OCI-LY7 (cell line): ENCODE results near the gene TLE1. TPM values are rescaled to one million over a fixed set of nuclear protein-coding genes. Genes with fewer than 3 reads are reported as not detected.

Experiments
- BruUV-seq: library from RNA; stranded (reverse); fragments of 400-500 nt; replicated peaks from 2 replicates; lab custom pipeline; 2021; lab: Mats Ljungman, UMichigan
- CTCF ChIA-PET: fragments of 300-600 bp; sonication (Branson Sonifier 250); formaldehyde crosslinking; loops from one replicate; lab custom pipeline; 2022; ENCODE audit warnings: antibody characterized with exemption; ENCODE audit not compliant: unreplicated experiment; lab: Charles Lee
- POLR2A ChIA-PET: fragments of 300-600 bp; sonication (Branson Sonifier 250); formaldehyde crosslinking; loops from one replicate; lab custom pipeline; 2022; ENCODE audit warnings: antibody characterized with exemption; lab: Charles Lee
- DNase-seq: peaks from one replicate; pipeline ENCODE4 v3.0.0-alpha.2; 2015; ENCODE audit warnings: low spot score
- H2AFZ ChIP-seq: fragments of 200-600 bp; sonication (generic), shearing (Covaris generic); 2 replicates; pipeline ENCODE4 v1.6.1; 2014; ENCODE audit warnings: mild to moderate bottlenecking, antibody characterized with exemption, low read length, moderate library complexity
- H3K27ac ChIP-seq: fragments of 200-600 bp; sonication (generic); 2 replicates; pipeline ENCODE4 v1.5.1; 2014; ENCODE audit warnings: mixed run types, low read depth, mild to moderate bottlenecking, moderate library complexity, low read length, inconsistent platforms; ENCODE audit not compliant: poor library complexity, severe bottlenecking
- H3K36me3 ChIP-seq: fragments of 200-600 bp; sonication (generic); 2 replicates; pipeline ENCODE4 v1.6.1; 2014; ENCODE audit warnings: mild to moderate bottlenecking, antibody characterized with exemption, low read length, moderate library complexity, mixed read lengths; ENCODE audit not compliant: insufficient read depth
- H3K4me1 ChIP-seq: fragments of 200-600 bp; sonication (generic); 2 replicates; pipeline ENCODE4 v1.5.1; 2014; ENCODE audit warnings: mild to moderate bottlenecking, low read length; ENCODE audit not compliant: insufficient read depth, poor library complexity, severe bottlenecking
- H3K4me2 ChIP-seq: fragments of 200-600 bp; sonication (generic); 2 replicates; pipeline ENCODE4 v1.6.1; 2014; ENCODE audit warnings: mild to moderate bottlenecking, low read length
- H3K4me3 ChIP-seq: fragments of 200-600 bp; sonication (generic); 2 replicates; pipeline ENCODE4 v1.5.1; 2014; ENCODE audit warnings: mild to moderate bottlenecking, low read depth, low read length; ENCODE audit not compliant: poor library complexity, severe bottlenecking
- H3K79me2 ChIP-seq: fragments of 200-600 bp; sonication (generic); 2 replicates; pipeline ENCODE4 v1.6.1; 2016; ENCODE audit warnings: low read depth, mild to moderate bottlenecking, low read length, moderate library complexity, mixed read lengths; ENCODE audit not compliant: insufficient read depth
- H3K9me2 ChIP-seq: fragments of 200-600 bp; sonication (generic); 2 replicates; pipeline ENCODE4 v1.6.1; 2016; ENCODE audit warnings: mild to moderate bottlenecking, low read length, mixed read lengths; ENCODE audit not compliant: insufficient read depth
- H3K9me3 ChIP-seq: fragments of 200-600 bp; sonication (generic); 2 replicates; pipeline ENCODE4 v1.6.1; 2014; ENCODE audit warnings: mild to moderate bottlenecking, mixed run types, low read length, mixed read lengths
- H4K20me1 ChIP-seq: fragments of 200-600 bp; sonication (generic); 2 replicates; pipeline ENCODE4 v1.6.1; 2014; ENCODE audit warnings: mild to moderate bottlenecking, antibody characterized with exemption, low read length, moderate library complexity, mixed read lengths; ENCODE audit not compliant: insufficient read depth
- EZH2phosphoT487 ChIP-seq: fragments of 200-600 bp; sonication (generic); IDR thresholded peaks from 2 replicates; pipeline ENCODE4 v1.6.1; 2018; ENCODE audit warnings: low read depth, borderline replicate concordance, mild to moderate bottlenecking, mixed run types, antibody characterized with exemption, low read length, moderate library complexity, mixed read lengths
- intact Hi-C: fragments of 100-400 bp; cut with micrococcal nuclease; formaldehyde crosslinking; loops from one replicate; pipeline ENCODE4 v1.10.0; 2022; ENCODE audit not compliant: unreplicated experiment
- total RNA-seq, 2 experiments: library from RNA; depleted of rRNA in 1 of 2; stranded (reverse); fragments of >200 nt in 1 of 2; shearing (Covaris generic) in 1 of 2; gene quantifications; 2 replicates each; pipeline ENCODE4 v1.2.3, GENCODE V29; 2014 to 2022
- TF ChIP-seq, protein P1 (sequence below): fragments of 200-600 bp; sonication (generic); conservative IDR thresholded peaks from 2 replicates; pipeline ENCODE4 v1.5.1; 2014; ENCODE audit warnings: mild to moderate bottlenecking, antibody characterized with exemption, low read length, moderate library complexity, mixed read lengths

TLE1 gene
- total RNA-seq, 2 experiments from 2014 or later: 0.13 TPM; not detected in 1

DNA sequence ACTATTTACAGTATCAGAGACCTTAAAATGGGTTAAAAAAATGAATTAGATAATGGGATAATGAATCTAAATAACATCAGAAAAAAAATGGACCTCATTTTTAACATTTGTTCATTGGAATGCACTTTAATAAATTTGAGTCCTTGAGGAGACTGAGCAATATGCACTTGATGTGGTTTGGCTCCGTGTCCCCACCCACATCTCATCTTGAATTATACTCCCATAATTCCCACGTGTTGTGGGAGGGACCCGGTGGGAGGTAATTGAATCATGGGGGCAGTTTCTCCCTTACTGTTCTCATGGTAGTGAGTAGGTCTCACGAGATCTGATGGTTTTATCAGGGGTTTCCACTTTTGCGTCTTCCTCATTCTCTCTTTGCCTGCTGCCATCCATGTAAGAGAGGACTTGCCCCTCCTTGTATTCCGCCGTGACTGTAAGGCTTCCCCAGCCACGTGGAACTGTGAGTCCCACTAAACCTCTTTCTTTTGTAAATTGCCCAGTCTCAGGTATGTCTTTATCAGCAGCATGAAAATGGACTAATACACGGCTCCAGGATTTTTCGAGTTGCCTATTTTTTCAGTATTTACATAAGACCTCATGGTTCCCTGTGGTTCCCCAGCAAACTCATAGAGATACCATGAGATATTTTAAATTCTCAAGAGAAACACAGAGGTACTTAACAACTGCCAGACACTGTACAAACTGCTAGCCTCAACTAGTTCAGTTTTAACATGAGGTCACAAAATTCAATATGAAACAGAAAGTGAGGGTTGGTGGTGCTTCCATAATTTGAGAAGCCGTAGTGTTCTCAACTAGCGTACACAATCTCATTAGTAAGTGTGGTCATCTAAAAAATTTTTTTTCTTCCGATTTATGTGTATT is 128.3 kb downstream of the TLE1 start:
- no peaks in the 10 kb centered on the region for H3K9me3 ChIP-seq
- H3K9me2 ChIP-seq: no peaks in the 10 kb centered on the region
- no peak for DNase-seq
- no peaks in the 10 kb centered on the region for H4K20me1 ChIP-seq
- H3K4me1 ChIP-seq: no peaks in the 10 kb centered on the region
- H3K36me3 ChIP-seq: no peaks in the 10 kb centered on the region
- intact Hi-C loops: no loop called here
- H3K27ac ChIP-seq: no peak overlapping the region
- TF ChIP-seq EZH2phosphoT487: no peak
- TF ChIP-seq, protein P1, sequence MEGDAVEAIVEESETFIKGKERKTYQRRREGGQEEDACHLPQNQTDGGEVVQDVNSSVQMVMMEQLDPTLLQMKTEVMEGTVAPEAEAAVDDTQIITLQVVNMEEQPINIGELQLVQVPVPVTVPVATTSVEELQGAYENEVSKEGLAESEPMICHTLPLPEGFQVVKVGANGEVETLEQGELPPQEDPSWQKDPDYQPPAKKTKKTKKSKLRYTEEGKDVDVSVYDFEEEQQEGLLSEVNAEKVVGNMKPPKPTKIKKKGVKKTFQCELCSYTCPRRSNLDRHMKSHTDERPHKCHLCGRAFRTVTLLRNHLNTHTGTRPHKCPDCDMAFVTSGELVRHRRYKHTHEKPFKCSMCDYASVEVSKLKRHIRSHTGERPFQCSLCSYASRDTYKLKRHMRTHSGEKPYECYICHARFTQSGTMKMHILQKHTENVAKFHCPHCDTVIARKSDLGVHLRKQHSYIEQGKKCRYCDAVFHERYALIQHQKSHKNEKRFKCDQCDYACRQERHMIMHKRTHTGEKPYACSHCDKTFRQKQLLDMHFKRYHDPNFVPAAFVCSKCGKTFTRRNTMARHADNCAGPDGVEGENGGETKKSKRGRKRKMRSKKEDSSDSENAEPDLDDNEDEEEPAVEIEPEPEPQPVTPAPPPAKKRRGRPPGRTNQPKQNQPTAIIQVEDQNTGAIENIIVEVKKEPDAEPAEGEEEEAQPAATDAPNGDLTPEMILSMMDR: no peak
- no peak overlapping the region for H2AFZ ChIP-seq
- ChIA-PET POLR2A (interaction anchor here (0.6 kb wide), 1 partner anchor 110 kb away, joined by 3 read pairs; no protein-coding TSS in a partner anchor), CTCF (no interaction called here)
- H3K4me2 ChIP-seq: no peak overlapping the region
- no peak overlapping the region for H3K4me3 ChIP-seq
- H3K79me2 ChIP-seq: no peaks in the 10 kb centered on the region
- BruUV-seq: no TSS peak

DNA sequence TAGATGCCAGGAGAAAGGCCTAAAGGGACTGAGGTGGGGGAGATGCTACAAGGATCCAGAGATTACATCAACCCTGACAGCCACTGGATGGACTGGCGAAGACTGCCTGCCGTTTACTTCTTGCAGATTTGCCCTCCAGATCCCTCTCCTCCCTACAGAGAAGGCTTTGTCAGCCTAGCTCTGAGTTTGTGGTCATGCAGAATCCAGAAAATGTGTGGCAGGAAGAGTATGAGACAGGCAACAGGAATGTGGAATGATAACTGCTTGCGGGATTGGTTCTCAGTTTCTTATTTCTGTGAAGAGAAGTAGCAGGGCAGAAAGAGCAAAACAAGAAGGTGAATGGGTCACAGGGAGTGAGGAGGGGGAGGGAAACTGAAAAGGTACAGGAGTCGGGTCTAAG is 129.6 kb downstream of the TLE1 start:
- Histone ChIP-seq H3K9me2 (no peaks in the 10 kb centered on the region), H4K20me1 (no peaks in the 10 kb centered on the region), H3K9me3 (no peaks in the 10 kb centered on the region), H3K27ac (no peak overlapping the region), H2AFZ (no peak overlapping the region), H3K36me3 (no peaks in the 10 kb centered on the region), H3K4me1 (no peaks in the 10 kb centered on the region), H3K79me2 (no peaks in the 10 kb centered on the region), H3K4me2 (no peak overlapping the region), H3K4me3 (no peak overlapping the region)
- no peak for DNase-seq
- no peak for TF ChIP-seq EZH2phosphoT487
- TF ChIP-seq, protein P1: no peak
- ChIA-PET POLR2A (no interaction called here), CTCF (no interaction called here)
- intact Hi-C loops: no loop called here
- BruUV-seq: no TSS peak

DNA sequence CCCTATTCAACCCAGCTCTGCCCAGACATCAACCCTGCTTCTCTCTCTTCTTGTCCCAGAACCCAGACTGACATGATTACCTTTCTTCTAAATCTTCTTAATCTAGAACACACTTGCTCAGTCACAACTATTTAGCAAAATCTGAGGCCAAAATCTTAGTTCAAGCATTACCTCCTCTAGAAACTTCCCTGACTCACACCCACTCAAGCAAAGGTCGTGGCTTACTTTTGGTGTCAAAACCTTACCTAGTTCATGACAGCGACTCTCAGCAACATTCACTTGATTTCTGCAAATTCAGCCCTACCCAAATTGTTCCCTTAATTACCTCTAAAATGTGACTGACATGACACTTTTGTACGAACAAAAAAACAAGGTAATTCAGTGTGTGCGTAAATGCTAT is 130.2 kb downstream of the TLE1 start:
- Histone ChIP-seq H3K4me2 (no peak overlapping the region), H3K36me3 (no peaks in the 10 kb centered on the region), H3K9me2 (no peaks in the 10 kb centered on the region), H3K4me3 (no peak overlapping the region), H3K27ac (no peak overlapping the region), H3K9me3 (no peaks in the 10 kb centered on the region), H3K4me1 (no peaks in the 10 kb centered on the region), H3K79me2 (no peaks in the 10 kb centered on the region), H4K20me1 (no peaks in the 10 kb centered on the region), H2AFZ (no peak overlapping the region)
- ChIA-PET POLR2A (no interaction called here), CTCF (no interaction called here)
- TF ChIP-seq, protein P1: no peak
- no peak for TF ChIP-seq EZH2phosphoT487
- no peak for DNase-seq
- BruUV-seq: no TSS peak
- intact Hi-C loops: no loop called here
